Measurements from ENCODE around the gene PRSS2. TPM values are rescaled to one million over a fixed set of nuclear protein-coding genes. Genes with fewer than 3 reads are reported as not detected.
"Not testable (repeated sequence)": the region's sequence is repeated elsewhere in the genome, so short reads cannot be mapped to it uniquely, and the experiment has no call there.

PRSS2 gene
- total and polyA plus RNA-seq, 8 donors, result 13.1 TPM; not detected in 7

DNA sequence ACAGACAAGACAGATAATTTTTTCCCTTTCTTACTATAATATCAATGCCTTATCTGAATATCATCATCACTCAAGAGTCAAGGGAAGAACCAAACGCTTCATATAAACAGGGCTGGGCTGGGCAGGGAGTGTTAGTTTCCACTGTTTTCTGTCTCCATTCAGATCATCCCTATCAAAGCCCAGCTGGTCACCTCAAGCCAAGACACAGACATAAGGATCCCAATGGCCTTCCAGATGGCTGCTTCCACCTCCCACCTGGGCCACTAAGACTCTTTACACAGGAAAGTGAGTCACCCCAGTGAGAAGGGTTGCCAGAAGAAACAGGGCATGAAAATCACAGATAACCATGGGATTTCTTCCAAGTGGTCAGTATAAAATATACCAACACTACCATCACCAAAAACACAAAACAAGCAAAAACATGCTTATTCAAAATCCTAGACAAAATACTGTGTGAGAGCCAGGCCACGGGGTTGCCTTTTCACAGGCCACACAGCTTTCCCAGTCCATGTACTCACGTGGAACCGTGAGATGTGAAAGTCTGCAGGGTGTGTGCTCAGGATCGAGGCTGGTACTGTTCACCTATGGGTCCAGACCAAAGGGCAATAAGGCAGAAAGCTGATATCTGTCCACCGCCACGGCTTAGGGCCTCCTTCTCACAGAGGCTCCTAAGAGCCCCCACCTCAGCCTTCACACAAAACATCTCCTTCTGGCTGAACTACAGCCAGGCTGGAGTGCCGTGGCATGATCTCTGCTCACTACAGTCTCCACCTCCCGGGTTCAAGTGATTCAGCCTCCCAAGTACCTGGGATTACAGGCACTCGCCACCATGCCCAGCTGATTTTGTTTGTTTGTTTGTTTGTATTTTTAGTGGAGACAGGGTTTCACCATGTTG is 15.8 kb upstream of the PRSS2 start:
- no peak overlapping the region for H3K4me3 ChIP-seq
- TF ChIP-seq, protein P1, sequence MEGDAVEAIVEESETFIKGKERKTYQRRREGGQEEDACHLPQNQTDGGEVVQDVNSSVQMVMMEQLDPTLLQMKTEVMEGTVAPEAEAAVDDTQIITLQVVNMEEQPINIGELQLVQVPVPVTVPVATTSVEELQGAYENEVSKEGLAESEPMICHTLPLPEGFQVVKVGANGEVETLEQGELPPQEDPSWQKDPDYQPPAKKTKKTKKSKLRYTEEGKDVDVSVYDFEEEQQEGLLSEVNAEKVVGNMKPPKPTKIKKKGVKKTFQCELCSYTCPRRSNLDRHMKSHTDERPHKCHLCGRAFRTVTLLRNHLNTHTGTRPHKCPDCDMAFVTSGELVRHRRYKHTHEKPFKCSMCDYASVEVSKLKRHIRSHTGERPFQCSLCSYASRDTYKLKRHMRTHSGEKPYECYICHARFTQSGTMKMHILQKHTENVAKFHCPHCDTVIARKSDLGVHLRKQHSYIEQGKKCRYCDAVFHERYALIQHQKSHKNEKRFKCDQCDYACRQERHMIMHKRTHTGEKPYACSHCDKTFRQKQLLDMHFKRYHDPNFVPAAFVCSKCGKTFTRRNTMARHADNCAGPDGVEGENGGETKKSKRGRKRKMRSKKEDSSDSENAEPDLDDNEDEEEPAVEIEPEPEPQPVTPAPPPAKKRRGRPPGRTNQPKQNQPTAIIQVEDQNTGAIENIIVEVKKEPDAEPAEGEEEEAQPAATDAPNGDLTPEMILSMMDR (IDR thresholded peaks at IDR 0.05), result no peak
- no peak overlapping the region for H3K27ac ChIP-seq
- intact Hi-C loops (cut with DNase I), result no loop called here
- ATAC-seq (no peak), DNase-seq (no peak)
- no peaks in the 10 kb centered on the region for H3K36me3 ChIP-seq
- no peaks in the 10 kb centered on the region for H3K4me1 ChIP-seq
- no peaks in the 10 kb centered on the region for H3K9me3 ChIP-seq
- no peaks in the 10 kb centered on the region for H3K27me3 ChIP-seq

DNA sequence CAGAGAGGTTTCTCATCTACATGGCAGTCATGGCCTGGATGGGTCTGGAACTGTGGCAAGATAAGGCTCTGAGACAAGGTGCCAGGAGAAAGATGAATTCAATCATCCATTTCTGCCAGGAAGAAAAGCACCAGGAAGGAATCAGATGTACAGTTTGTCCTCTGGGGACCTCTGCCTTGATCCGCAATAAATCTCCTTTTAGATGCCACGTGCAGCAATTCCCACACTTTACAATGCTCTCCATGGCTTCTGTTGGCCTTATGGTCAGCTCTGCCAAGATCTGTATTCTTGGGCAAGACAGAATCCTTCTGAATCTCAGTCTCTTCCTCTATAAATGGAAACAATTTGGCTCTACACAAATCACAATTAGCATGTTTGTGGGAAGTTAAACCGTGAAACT is 12.5 kb upstream of the PRSS2 start:
- H3K27ac ChIP-seq; DNase-seq; ATAC-seq; H3K4me1 ChIP-seq; H3K36me3 ChIP-seq; H3K9me3 ChIP-seq; intact Hi-C loops (cut with DNase I); H3K27me3 ChIP-seq; H3K4me3 ChIP-seq: not testable (repeated sequence)

DNA sequence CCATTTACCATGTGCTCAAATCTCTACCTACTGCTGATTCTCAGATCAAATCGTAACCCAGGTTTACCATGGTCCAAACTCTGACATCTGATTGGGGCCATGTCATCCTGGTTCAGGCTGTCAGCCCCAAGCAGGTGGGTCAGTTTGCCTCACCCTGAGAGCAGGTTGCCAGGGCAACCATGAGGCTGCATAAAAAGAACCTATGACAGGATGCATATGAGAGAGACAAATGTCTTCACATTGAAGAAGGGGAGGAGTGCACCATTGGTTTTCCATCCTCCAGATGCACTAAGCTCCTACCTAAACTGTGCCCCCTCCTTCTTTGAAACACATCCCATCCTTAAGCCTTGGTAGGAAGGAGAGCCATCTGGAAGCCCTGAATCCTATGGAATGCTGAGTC is 11.3 kb upstream of the PRSS2 start:
- TF ChIP-seq, protein P1 (IDR thresholded peaks at IDR 0.05), result no peak
- H3K4me1 ChIP-seq, result no peaks in the 10 kb centered on the region
- H3K27ac ChIP-seq, result no peak overlapping the region
- H3K27me3 ChIP-seq, result no peaks in the 10 kb centered on the region
- intact Hi-C loops (cut with DNase I), result no loop called here
- DNase-seq (no peak), ATAC-seq (no peak)
- H3K9me3 ChIP-seq, result no peaks in the 10 kb centered on the region
- no peak overlapping the region for H3K4me3 ChIP-seq
- no peaks in the 10 kb centered on the region for H3K36me3 ChIP-seq

DNA sequence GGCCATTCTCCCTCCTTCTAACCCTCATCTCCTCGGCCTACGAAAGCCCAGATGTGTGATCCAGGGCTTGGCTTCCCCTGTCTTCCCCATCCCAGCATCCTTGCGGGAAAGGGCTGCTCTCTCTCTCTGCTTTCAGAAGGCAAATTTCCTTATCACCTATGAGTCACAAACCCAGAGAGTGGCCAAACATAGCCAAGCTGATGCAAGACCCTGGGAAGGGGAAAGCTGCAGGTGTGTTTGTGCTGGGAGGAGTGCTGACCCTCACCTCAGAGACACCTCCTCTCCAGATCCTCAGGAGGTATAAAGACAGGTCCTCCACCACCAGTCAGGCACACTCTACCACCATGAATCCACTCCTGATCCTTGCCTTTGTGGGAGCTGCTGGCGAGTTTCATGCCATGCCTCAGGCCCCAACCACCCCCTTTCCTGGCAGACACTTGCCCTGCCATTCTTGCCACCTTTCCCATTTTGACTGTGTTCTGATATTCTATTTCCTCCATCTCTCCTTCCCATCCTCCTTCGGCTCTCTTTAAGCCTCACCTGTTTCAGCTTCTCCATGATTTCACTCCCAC is 10.6 kb upstream of the PRSS2 start:
- TF ChIP-seq, protein P1 (IDR thresholded peaks at IDR 0.05), result no peak
- intact Hi-C loops (cut with DNase I), result no loop called here
- Histone ChIP-seq H3K27me3 (no peaks in the 10 kb centered on the region), H3K4me1 (no peaks in the 10 kb centered on the region), H3K4me3 (no peak overlapping the region), H3K36me3 (no peaks in the 10 kb centered on the region), H3K9me3 (no peaks in the 10 kb centered on the region), H3K27ac (no peak overlapping the region)
- DNase-seq (no peak), ATAC-seq (no peak)

DNA sequence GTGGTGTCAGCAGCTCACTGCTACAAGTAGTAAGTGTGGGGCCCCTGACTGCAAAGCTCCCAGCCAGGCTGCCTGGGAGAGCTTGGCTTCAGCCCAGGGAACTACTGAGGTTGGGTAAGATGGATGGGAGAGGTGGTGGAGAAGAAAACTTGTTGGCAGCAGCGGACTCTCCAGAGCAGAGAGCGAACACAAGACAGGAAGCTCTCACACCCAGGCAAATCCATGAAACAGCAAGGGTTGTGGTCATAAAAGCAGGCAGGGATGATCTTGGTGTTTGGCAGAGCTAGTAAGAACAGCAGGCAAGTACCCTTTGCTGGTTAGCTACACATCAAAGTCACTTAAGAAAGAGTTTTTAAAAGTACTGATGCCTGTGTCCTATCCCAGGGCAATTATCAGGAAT is 9.2 kb upstream of the PRSS2 start:
- H3K27me3 ChIP-seq; intact Hi-C loops (cut with DNase I); H3K27ac ChIP-seq; H3K36me3 ChIP-seq; H3K4me1 ChIP-seq; H3K4me3 ChIP-seq; ATAC-seq; H3K9me3 ChIP-seq; DNase-seq: not testable (repeated sequence)

DNA sequence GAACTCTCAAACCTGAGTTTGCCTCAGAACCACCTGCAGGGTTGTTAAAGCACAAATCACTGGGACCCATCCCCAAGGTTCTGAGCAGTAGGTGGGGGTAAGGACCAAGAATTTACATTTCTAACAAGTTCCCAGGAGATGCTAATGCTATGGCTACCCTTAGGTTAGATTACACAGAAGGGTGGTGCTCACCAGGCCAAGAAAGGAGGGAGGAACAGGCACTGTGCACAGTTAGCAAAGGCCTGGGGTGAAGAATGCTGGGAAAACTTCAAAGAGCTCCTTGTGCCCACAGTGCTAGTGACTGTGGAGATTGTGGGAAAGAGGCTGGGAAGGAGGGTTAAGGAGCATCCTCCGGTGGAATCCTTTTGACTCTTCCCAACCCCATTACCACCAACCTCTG is 8.7 kb upstream of the PRSS2 start:
- Histone ChIP-seq H3K4me3 (no peak overlapping the region), H3K36me3 (no peaks in the 10 kb centered on the region), H3K27me3 (no peaks in the 10 kb centered on the region), H3K27ac (no peak overlapping the region), H3K4me1 (no peaks in the 10 kb centered on the region), H3K9me3 (no peaks in the 10 kb centered on the region)
- no peak for ATAC-seq
- DNase-seq, result no peak
- intact Hi-C loops (cut with DNase I), result no loop called here
- TF ChIP-seq, protein P1 (IDR thresholded peaks at IDR 0.05), result no peak
